Suprapubic skin (tissue), 4 donors: ENCODE data around the gene CDKN2B-AS1.

Source experiments
- POLR2A ChIP-seq, 2 donors: fragments of 450-650 bp; IDR thresholded peaks; one replicate each; pipeline ENCODE4 v1.6.1; 2017; ENCODE audit warnings: antibody characterized with exemption in 2 of 2, mild to moderate bottlenecking in 2 of 2, moderate library complexity in 2 of 2
- POLR2AphosphoS5 ChIP-seq, 3 donors: sonication (generic); formaldehyde crosslinking; IDR thresholded peaks; one replicate each; pipeline ENCODE4 v1.6.1; 2017; ENCODE audit warnings: antibody characterized with exemption in 3 of 3
- TF ChIP-seq, protein P1 (sequence below), 2 donors: fragments of 200-600 bp in 1 of 2; fragments of 450-650 bp in 1 of 2; sonication (generic) in 1 of 2; IDR thresholded peaks; one replicate each; pipeline ENCODE4 v1.5.1; 2016 to 2019; ENCODE audit warnings: antibody characterized with exemption in 2 of 2, mild to moderate bottlenecking in 1 of 2, moderate library complexity in 1 of 2

DNA sequence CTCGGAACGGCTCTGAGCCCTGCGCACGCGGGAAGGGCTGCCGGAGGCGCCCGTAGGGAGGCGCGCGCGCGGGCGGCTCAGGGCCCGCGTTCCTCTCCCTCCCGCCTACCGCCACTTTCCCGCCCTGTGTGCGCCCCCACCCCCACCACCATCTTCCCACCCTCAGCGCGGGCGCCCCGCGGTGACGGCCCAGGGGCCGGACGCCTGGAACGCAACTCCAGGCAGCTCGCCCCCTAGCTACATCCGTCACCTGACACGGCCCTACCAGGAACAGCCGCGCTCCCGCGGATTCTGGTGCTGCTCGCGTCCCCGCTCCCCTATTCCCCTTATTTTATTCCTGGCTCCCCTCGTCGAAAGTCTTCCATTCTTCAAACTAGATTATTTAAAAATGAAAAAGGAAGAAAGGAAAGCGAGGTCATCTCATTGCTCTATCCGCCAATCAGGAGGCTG lies at the start of gene CDKN2B-AS1:
- TF ChIP-seq POLR2AphosphoS5 (IDR thresholded peaks at IDR 0.05) (no peak), POLR2A (IDR thresholded peaks at IDR 0.05) (no peak)
- TF ChIP-seq, protein P1, sequence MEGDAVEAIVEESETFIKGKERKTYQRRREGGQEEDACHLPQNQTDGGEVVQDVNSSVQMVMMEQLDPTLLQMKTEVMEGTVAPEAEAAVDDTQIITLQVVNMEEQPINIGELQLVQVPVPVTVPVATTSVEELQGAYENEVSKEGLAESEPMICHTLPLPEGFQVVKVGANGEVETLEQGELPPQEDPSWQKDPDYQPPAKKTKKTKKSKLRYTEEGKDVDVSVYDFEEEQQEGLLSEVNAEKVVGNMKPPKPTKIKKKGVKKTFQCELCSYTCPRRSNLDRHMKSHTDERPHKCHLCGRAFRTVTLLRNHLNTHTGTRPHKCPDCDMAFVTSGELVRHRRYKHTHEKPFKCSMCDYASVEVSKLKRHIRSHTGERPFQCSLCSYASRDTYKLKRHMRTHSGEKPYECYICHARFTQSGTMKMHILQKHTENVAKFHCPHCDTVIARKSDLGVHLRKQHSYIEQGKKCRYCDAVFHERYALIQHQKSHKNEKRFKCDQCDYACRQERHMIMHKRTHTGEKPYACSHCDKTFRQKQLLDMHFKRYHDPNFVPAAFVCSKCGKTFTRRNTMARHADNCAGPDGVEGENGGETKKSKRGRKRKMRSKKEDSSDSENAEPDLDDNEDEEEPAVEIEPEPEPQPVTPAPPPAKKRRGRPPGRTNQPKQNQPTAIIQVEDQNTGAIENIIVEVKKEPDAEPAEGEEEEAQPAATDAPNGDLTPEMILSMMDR (IDR thresholded peaks at IDR 0.05), result no peak
